ENCODE results near the gene C19orf25.

DNA sequence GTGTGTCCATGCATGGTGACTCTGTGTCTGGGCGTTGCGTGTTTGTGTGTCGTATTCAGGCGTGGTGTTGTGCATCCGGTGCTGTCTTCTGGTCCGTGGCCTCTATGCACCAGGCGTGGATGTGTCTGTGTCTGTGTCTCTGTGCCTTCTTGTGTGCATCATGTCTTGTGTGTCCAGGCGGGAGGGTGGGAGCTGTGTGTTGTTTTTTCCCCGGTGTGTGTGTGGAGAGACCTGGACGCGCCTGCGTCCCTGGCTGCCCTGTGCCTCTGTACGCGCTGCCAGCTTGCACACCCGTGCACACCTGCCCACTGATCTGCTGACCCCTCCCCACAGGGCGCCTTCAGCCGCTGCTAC lies 45.9 kb upstream of the C19orf25 start:
- TF ChIP-seq CTCF (IDR thresholded peaks at IDR 0.05; ENCODE audit: borderline replicate concordance, extremely low read depth, low read length, poor library complexity, severe bottlenecking) (no peak), EZH2 (IDR thresholded peaks at IDR 0.05; ENCODE audit: borderline replicate concordance, low read depth, low read length, severe bottlenecking) (no peak)
